CD4-positive, alpha-beta T cell treated with Interleukin-6 for 4 hours (primary cell): Measurements from ENCODE around the gene UQCC5.

Experiments used
- DNase-seq: peaks from one replicate; pipeline ENCODE4 v3.0.0-alpha.2; 2020; ENCODE audit warnings: mixed read lengths

The UQCC5 gene

GRCh38 chr3:52535411-52536111 is 844 bp upstream of the UQCC5 start:
- no peak for DNase-seq

GRCh38 chr3:52536112-52536368 is 365 bp upstream of the UQCC5 start:
- DNase-seq, result no peak

DNA sequence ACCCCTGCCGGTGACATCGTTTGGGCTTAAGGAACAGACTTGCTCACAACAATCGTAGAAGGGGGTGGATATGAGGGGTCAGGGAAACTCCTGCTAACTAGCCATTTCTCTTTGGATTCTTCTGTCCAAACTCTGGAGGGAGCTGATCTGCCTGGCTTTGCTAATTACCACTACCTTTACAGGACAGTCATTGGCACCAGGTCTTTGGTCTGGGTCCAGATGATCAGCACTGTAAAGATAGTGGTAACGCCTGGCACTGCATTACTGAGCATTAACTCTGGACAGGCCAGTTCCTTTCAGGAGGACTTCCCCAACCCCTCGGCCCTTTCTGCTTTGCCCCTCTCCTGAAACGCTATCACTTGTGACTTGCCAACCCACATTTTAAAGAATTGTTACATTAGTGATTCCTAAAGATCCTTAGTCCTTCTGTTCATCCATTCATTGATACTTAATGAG is 788 bp downstream of the UQCC5 start:
- DNase-seq, result no peak

DNA sequence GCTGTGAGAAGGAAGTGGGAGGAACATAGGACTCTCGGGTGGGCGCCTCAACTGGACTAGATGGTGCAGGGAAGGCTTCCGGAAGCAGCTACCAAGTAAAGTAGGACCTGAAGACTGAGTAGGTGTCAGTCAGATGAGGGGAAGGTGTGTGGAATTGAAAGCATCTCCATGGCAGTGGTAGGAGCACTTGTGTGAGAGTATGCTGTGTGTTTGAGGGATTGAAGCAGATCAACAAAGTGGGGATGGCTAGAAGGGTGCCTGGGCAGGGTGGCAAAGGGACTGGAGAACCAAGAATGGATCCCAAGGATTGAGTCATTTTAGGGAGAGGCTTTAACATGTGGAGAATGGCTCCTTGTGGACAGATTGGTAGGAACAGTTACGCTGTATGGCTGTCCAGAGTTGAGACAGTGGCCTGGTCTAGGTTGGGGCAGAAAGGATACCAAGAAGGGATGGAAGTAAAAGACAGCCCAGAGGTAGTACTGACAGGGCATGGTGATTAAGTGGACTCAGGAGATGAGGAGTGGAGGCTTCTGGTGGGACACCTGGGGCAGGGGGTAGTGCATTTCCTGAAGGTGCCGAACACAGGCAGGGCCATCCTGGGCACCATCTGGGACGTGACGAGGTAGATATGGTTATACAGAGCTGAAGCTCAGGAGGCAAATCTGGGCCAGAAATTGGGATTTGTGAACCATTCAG is 1.5 kb downstream of the UQCC5 start:
- DNase-seq, result no peak

GRCh38 chr3:52539010-52539653 is 2.7 kb downstream of the UQCC5 start:
- no peak for DNase-seq

DNA sequence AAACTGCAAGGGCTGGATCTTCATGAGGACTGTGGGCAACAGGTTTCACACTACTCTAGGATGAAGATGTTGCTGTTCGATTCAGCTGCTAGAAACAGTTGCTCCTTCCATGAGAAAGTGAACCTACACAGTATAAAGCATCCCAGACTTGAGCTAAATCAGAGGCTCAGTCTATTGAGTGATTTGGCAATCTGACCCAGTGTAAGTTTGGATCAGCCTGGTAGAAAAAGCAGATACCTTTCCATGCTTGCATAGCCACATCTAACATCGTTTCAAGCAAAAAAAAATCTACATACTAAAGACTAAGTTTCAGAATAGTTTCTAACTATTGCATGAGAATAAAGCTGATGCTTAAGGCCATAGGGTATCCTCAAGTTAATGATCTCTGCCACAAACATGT is 4.6 kb downstream of the UQCC5 start:
- DNase-seq, result no peak

DNA sequence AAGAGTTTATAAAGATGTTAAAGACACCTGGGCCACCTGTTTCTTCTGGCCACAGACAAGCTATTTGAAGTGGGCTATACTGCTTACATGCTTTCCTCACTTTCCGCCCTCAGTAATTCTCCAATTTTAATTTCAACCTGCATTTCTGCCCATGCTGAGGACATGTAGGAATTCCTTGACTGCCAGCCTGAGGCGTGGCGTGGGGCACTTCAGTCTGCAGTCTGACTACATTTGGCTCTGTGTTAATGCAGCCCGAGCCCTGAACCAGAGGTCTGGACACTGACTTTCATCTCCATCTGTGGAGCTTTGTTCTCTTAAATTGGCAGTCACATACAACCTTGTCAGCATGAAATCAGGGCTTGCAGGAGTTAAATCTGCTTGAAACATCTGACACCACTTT is 8.5 kb downstream of the UQCC5 start:
- no peak for DNase-seq

- no peak for DNase-seq
These were observed 9.9 kb downstream of the UQCC5 start for GRCh38 chr3:52546111-52546901.

DNA sequence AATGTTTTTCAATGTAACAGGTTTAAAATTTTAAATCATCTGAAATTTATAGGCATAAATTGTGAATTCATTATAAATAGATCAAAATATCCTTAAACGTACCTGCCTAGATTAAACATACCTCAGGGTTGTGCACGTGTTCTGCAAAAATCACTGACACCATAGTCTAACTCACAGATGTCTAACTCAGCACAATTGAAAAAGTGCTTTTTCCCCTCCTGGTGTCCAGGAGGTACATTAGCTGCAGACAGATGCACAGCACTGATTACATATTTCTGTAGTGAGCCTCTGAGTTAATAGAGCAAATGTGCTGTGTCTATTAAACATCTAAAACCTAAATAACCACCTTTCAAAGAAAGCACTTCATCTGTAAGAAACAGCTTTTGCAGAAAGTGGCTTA is 10.7 kb downstream of the UQCC5 start:
- DNase-seq, result no peak

DNA sequence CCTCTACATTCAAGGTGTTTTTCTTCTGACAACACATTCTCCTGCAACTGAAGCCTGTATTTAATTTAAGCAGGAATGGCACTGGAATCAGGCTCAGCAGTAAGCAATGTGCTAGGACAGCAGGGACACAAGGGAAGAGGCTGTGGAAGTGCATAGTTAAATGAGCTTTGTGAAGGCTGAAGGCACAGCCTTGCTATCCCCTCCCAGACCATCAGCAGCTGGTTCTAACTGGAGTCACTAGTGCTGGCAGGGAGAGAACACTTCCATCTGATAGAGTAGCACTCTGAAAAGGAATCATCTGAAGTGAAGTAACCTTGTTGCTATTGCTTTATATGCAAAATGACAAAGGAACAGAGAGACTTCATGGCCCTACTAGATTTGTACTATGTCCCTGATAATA is 14.7 kb downstream of the UQCC5 start:
- no peak for DNase-seq

GRCh38 chr3:52552089-52552488 is 15.7 kb downstream of the UQCC5 start:
- no peak for DNase-seq

DNA sequence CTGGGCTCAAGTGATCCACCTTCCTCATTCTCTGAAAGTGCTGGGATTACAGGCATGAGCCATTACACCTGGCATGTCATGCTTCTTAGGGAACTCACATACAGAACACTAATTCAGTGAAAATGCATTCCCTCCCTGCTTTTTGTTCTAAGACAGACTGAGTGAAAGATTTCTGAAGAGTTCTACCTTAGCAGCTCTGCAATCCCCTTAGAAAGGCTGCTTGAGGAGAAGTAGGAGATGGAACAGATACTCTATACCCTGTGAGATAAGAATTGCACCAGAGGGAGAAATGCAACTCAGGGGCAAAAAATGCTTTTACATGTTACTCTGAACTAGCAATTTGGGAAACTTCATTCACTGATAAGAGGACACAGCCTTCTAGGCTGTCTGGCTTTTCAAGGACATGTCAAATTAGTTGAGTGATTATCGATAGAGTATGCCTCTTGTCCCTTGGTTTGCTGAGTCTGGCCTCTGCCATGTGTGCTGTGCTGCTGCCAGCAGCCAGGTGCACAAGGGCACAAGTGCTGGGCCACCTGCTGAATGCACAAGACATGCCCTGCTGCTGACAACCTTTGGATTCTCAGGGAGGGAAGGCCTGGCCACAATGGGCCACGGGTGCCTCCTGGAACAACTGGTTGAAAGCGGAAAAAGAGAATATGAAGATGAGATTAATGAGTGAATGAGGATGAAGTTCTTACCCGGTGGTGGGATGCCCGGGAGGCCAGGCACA is 17.8 kb downstream of the UQCC5 start:
- no peak for DNase-seq

DNA sequence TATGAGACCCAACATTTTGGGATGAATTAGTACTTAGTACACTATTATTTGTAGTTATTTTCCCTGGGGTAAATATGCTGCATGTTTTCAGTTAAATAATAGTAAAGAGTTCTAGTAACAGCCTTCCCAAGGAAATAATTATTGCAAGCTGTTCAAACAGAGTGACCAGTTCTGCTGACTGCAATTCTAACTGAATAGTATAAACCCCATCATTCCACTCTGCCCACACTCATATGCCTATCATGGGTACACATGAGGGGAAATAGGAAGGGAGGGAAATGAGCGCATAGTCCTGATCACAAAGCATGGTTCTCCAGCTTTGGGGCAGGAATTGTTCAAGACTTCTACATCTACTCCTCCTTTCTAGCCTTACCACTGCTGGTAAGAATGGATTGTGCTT is 18.7 kb downstream of the UQCC5 start:
- no peak for DNase-seq

- DNase-seq, result no peak
These were observed 20.9 kb downstream of the UQCC5 start for GRCh38 chr3:52557011-52557960.

GRCh38 chr3:52558436-52558835 is 22.0 kb downstream of the UQCC5 start:
- DNase-seq, result no peak

- DNase-seq, result no peak
These were observed 24.8 kb downstream of the UQCC5 start for GRCh38 chr3:52561028-52561747.

- DNase-seq, result no peak
These were observed 27.6 kb downstream of the UQCC5 start for GRCh38 chr3:52563984-52564383.

DNA sequence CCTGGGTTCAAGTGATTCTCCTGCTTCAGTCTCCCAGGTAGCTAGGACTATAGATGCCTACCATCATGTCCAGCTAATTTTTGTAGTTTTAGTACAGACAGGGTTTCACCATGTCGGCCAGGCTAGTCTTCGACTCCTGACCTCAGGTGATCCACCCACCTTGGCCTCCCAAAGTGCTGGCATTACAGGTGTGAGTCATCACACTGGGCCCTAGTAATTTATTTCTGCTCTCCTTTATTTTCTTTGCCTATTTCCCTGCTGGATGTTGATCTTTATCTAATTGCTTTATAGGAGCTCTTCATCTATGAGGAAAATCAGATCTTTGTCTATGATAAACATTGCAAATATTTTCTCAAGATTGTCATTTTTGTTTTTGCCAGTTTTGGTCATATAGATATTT is 31.7 kb downstream of the UQCC5 start:
- DNase-seq, result no peak

DNA sequence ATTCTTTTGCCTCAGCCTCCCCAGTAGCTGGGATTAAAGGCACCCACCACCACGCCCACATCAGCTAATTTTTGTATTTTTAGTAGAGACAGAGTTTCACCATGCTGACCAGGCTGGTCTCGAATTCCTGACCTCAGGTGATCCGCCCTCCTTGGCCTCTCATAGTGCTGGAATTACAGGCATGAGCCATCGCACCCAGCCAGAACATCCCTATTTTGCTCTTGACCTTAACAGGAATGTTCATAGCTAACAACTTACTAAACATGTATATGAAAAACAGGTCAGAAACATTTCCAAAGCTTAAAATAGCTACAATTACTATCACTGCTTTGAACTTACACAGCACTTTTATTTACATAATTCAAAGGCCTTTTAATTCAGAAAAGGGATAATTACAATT is 33.7 kb downstream of the UQCC5 start:
- DNase-seq, result no peak

GRCh38 chr3:52572221-52572620 is 35.8 kb downstream of the UQCC5 start:
- DNase-seq, result no peak
